Left lung (tissue), 14 donors: ENCODE data around the gene ADGB. TPM values are rescaled to one million over a fixed set of nuclear protein-coding genes. Genes with fewer than 3 reads are reported as not detected.
"Not testable (repeated sequence)": the region's sequence is repeated elsewhere in the genome, so short reads cannot be mapped to it uniquely, and the experiment has no call there.

Source experiments
- ATAC-seq: fragments of 200-7000 bp; cut with Tn5 transposase; one replicate; pipeline ENCODE4 v1.9.1; 2020; ENCODE audit warnings: moderate library complexity
- DNase-seq, 4 donors: peaks; one replicate each; pipeline ENCODE4 v3.0.0-alpha.2; 2013 to 2020
- H3K27ac ChIP-seq, 2 donors: fragments of 200-600 bp; sonication (generic) in 1 of 2; one replicate each; pipeline versions ENCODE4 v1.5.0 to v1.8.0; 2020 to 2021
- H3K27me3 ChIP-seq, 2 donors: fragments of 200-600 bp; sonication (generic) in 1 of 2; one replicate each; pipeline versions ENCODE4 v1.5.0 to v1.8.0; 2020 to 2021
- H3K36me3 ChIP-seq, 2 donors: fragments of 200-600 bp; sonication (generic) in 1 of 2; one replicate each; pipeline versions ENCODE4 v1.5.0 to v1.8.0; 2020 to 2021
- H3K4me1 ChIP-seq, 2 donors: fragments of 200-600 bp; one replicate each; pipeline ENCODE4 v1.8.0; 2021
- H3K4me3 ChIP-seq, 2 donors: fragments of 200-600 bp; sonication (generic) in 1 of 2; one replicate each; pipeline versions ENCODE4 v1.5.0 to v1.8.0; 2020 to 2021; ENCODE audit warnings: mild to moderate bottlenecking in 1 of 2
- H3K9me3 ChIP-seq, 2 donors: fragments of 200-600 bp; sonication (generic) in 1 of 2; one replicate each; pipeline versions ENCODE4 v1.5.0 to v1.8.0; 2020 to 2021
- CTCF ChIP-seq, 2 donors: fragments of 200-600 bp; sonication (generic) in 1 of 2; IDR thresholded peaks; one replicate each; pipeline versions ENCODE4 v1.5.0 to v1.8.0; 2021; ENCODE audit warnings: antibody characterized with exemption in 2 of 2
- intact Hi-C, 2 donors: fragments of 100-400 bp; cut with DNase I; formaldehyde crosslinking; loops; one replicate each; pipeline versions ENCODE4 v1.11.2 to v1.14.2; 2022
- long read RNA-seq, 12 donors: library from polyadenylated mRNA in 2 of 12; unstranded in 2 of 12; transcript quantifications; one replicate each; pipeline ENCODE4 v2.0.0 and lab custom pipeline, GENCODE V29; 2019 to 2026
- polyA plus RNA-seq, 6 donors: library from polyadenylated mRNA; unstranded; fragments of 120-200 nt; gene quantifications; one replicate each; pipeline ENCODE4 v1.2.1, GENCODE V29; 2013; ENCODE audit not compliant: insufficient read length in 6 of 6
- total RNA-seq, 2 donors: library from RNA; stranded (reverse); fragmentation: NEBNext Ultra II Directional; extraction: Animal tissue kit (Norgen Biotek cat#: 25700); gene quantifications; one replicate each; pipeline ENCODE4 v1.2.1, GENCODE V29; 2021
- donor health status: DM: no; HTN: yes; CAD: no.
- donor health status: DM: no; HTN: no; CAD: no.

ADGB gene
- total RNA-seq = 1 to 10 TPM in 1 of 2 donors, not detected in 1; 1.3 TPM
- 1 to 10 TPM in 4 of 6 donors, under 1 TPM in 2; 0.67 to 5.9 (median 2.8) TPM for polyA plus RNA-seq
- long read RNA-seq, donor 1 = 0 reads
- long read RNA-seq, donor 2 = 0 reads
- long read RNA-seq, donor 3 = 0 reads
- long read RNA-seq, donor 4 = 0 reads
- long read RNA-seq, donor 5 = 0 reads
- long read RNA-seq, donor 6 = 0 reads
- long read RNA-seq, donor 7 = 0 reads
- long read RNA-seq, donor 8 = 0 reads
- long read RNA-seq, donor 9 = 0 reads
- long read RNA-seq, donor 10 = 0 reads
- long read RNA-seq, donor 11 = 0 reads
- long read RNA-seq, donor 12 = 0 reads

- Histone ChIP-seq H3K36me3 (no peaks in the 10 kb centered on the region), H3K27me3 (no peaks in the 10 kb centered on the region), H3K27ac (no peak within 1 kb of the TSS), H3K4me1 (peaks cover 3 to 42% of the 10 kb centered on the region in 2 donors), H3K9me3 (no peaks in the 10 kb centered on the region), H3K4me3 (peak within 1 kb of the TSS; percentile 25 to 36)
- no peak for TF ChIP-seq CTCF (IDR thresholded peaks at IDR 0.05)
- peak; percentile 45 to 95 (median 76) for DNase-seq
- intact Hi-C loops = no loop called here
- ATAC-seq = peak; percentile 98
These were observed at the start of gene ADGB for GRCh38 chr6:146598772-146599405. Gene ADGB (plus strand): TSS chr6:146598972. CDS start chr6:146599041, 69 bp downstream.

- Histone ChIP-seq H3K9me3 (no peaks in the 10 kb centered on the region), H3K36me3 (peaks cover 0 to 40% of the 10 kb centered on the region in 2 donors), H3K4me3 (no peak overlapping the region), H3K27me3 (no peaks in the 10 kb centered on the region), H3K27ac (no peak overlapping the region), H3K4me1 (peaks cover 5 to 47% of the 10 kb centered on the region in 2 donors)
- intact Hi-C loops = no loop called here
- DNase-seq (peak in 2 of 4 donors; percentile 50 to 68), ATAC-seq (no peak)
- TF ChIP-seq CTCF (IDR thresholded peaks at IDR 0.05) = no peak
These were observed 47.9 kb upstream of the ADGB start for GRCh38 chr6:146550911-146551310.

GRCh38 chr6:146551545-146551944, 47.2 kb upstream of the ADGB start:
- TF ChIP-seq CTCF (IDR thresholded peaks at IDR 0.05) = no peak
- Histone ChIP-seq H3K4me3 (no peak overlapping the region), H3K9me3 (no peaks in the 10 kb centered on the region), H3K4me1 (peaks cover 0 to 40% of the 10 kb centered on the region in 2 donors), H3K27me3 (no peaks in the 10 kb centered on the region), H3K36me3 (peaks cover 0 to 40% of the 10 kb centered on the region in 2 donors), H3K27ac (no peak overlapping the region)
- DNase-seq (no peak), ATAC-seq (no peak)
- intact Hi-C loops = no loop called here

GRCh38 chr6:146553377-146554135, 45.2 kb upstream of the ADGB start:
- no peak for DNase-seq
- no peaks in the 10 kb centered on the region for H3K9me3 ChIP-seq
- H3K36me3 ChIP-seq = peaks cover 0 to 40% of the 10 kb centered on the region in 2 donors
- H3K27me3 ChIP-seq = no peaks in the 10 kb centered on the region
- peaks cover 0 to 27% of the 10 kb centered on the region in 2 donors for H3K4me1 ChIP-seq
- no peak overlapping the region for H3K4me3 ChIP-seq
- H3K27ac ChIP-seq = no peak overlapping the region
- ATAC-seq = no peak
- no peak for TF ChIP-seq CTCF (IDR thresholded peaks at IDR 0.05)
- intact Hi-C loops = no loop called here

GRCh38 chr6:146560607-146561006, 38.2 kb upstream of the ADGB start:
- H3K9me3 ChIP-seq = no peaks in the 10 kb centered on the region
- H3K36me3 ChIP-seq = peaks cover 0 to under 1% of the 10 kb centered on the region in 2 donors
- H3K27ac ChIP-seq = no peak overlapping the region
- no peaks in the 10 kb centered on the region for H3K27me3 ChIP-seq
- H3K4me1 ChIP-seq = no peaks in the 10 kb centered on the region
- TF ChIP-seq CTCF (IDR thresholded peaks at IDR 0.05) = no peak
- no peak for DNase-seq
- no peak for ATAC-seq
- intact Hi-C loops = no loop called here
- H3K4me3 ChIP-seq = no peak overlapping the region

- DNase-seq, H3K9me3 ChIP-seq, H3K36me3 ChIP-seq, H3K4me3 ChIP-seq, ATAC-seq, H3K4me1 ChIP-seq, H3K27ac ChIP-seq, H3K27me3 ChIP-seq, intact Hi-C loops: not testable (repeated sequence)
These were observed 32.1 kb upstream of the ADGB start for GRCh38 chr6:146566661-146567060.

GRCh38 chr6:146568619-146569018, 30.2 kb upstream of the ADGB start:
- DNase-seq, H3K27ac ChIP-seq, intact Hi-C loops, H3K36me3 ChIP-seq, H3K4me3 ChIP-seq, H3K27me3 ChIP-seq, H3K4me1 ChIP-seq, ATAC-seq: not testable (repeated sequence)
- H3K9me3 ChIP-seq = peaks cover 0 to 10% of the 10 kb centered on the region in 2 donors
